NT2/D1 (cell line): ENCODE data around the gene ANXA10.

Source experiments
- SUZ12 ChIP-seq: IDR thresholded peaks from 2 replicates; pipeline ENCODE4 v1.6.1; 2011; ENCODE audit not compliant: insufficient read length, insufficient read depth; ENCODE audit errors: extremely low read depth
- YY1 ChIP-seq: IDR thresholded peaks from 2 replicates; pipeline ENCODE4 v1.6.1; 2011; ENCODE audit not compliant: insufficient read length, insufficient read depth
- ZNF274 ChIP-seq: IDR thresholded peaks from 2 replicates; pipeline ENCODE4 v1.6.1; 2011; ENCODE audit warnings: mild to moderate bottlenecking, low read depth, low read length

GRCh38 chr4:168119100-168119499, 26.8 kb downstream of the ANXA10 start:
- no peak for TF ChIP-seq YY1
- no peak for TF ChIP-seq ZNF274
- no peak for TF ChIP-seq SUZ12
